Measurements from ENCODE around the gene GOLPH3L.
"Not testable (repeated sequence)": the region's sequence is repeated elsewhere in the genome, so short reads cannot be mapped to it uniquely, and the experiment has no call there.

GOLPH3L gene

DNA sequence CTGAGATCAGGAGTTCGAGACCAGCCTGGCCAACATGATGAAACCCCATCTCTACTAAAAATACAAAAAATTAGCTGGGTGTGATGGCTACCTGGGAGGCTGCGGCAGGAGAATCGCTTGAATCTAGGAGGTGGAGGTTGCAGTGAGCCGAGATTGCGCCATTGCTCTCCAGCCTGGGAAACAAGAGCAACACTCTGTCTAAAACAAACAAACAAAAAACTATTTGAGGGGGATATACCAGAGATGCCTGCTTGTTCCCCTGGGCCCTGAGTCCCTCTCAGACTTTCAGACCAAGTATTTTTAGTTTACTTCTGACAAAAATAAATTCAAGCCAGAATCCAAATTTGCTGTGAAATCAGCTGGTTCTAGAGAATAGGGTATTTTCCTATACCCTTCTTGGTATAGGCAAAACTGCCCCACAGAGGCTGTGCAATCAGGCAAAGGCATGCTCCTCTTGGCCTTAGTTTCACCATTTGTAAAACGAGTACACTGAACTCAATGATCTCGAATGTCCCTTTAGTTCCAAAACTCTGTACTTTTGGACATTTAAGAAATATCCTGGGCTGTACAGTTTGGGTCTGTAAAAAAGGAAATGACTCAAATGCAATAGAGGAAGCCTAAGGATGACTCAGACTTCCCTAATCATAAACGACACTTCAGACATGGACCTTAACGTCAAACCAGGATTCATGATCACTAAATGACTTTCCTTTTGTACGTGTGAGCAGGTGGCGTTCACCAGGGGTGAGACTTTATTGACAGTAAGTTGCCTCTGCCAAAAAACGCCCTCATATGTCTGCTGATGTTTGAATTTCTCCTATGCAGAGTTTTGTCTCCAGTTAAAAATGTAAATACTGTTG lies 83.7 kb downstream of the GOLPH3L start:
- peak; percentile 15 to 94 for DNase-seq

DNA sequence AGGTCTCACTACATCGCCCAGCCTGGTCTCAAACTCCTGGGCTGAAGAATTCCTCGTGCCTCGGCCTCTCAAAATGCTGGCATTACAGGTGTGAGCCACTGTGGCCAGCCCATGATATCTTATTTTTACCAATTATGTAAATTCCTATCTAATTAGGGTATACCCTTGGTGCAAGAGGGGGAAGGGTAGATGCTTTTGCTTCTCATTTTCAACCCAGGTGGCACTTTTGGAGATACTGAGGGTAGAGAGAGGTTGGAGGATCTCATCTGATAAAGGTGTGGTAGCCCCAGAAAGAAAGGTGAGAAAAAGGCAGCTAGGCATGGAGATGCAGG lies 85.0 kb downstream of the GOLPH3L start:
- DNase-seq: no peak

DNA sequence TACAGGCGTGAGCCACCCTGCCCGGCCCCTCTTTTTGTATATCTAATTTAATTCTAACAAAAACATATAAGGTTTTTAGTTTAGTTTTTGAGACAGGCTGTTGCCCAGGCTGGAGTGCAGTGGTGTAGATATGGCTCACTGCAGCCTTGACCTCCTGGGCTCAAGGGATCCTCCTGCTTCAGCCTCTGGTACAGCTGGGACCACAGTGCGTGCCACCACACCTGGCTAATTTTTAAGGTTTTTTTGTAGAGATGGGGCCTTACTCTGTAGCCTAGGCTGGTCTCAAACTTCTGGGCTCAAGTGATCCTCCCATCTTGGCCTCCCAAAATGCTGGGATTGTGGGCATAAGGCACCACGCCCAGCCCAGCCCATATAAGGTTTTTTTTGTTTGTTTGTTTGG lies 86.4 kb downstream of the GOLPH3L start:
- no peak for DNase-seq

DNA sequence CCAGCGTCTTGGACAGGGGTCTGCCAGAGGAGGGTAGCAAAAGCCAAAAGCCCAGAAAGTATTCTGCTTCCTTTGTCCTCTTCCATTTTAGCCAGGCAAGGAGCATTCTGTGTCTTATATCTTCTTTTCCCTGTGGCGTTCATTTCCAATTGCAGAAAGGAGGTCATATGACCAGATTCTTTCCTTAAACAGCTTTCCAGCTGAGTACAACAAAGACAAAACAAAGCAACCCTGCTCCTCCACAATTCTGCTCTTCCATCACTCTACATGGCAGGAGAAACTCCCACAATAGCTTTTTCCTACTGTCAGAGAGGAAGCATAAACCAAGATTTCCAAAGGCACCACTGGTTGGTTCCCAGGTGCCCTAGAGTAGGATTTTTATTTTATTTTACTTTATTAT lies 87.2 kb downstream of the GOLPH3L start:
- no peak for DNase-seq

DNA sequence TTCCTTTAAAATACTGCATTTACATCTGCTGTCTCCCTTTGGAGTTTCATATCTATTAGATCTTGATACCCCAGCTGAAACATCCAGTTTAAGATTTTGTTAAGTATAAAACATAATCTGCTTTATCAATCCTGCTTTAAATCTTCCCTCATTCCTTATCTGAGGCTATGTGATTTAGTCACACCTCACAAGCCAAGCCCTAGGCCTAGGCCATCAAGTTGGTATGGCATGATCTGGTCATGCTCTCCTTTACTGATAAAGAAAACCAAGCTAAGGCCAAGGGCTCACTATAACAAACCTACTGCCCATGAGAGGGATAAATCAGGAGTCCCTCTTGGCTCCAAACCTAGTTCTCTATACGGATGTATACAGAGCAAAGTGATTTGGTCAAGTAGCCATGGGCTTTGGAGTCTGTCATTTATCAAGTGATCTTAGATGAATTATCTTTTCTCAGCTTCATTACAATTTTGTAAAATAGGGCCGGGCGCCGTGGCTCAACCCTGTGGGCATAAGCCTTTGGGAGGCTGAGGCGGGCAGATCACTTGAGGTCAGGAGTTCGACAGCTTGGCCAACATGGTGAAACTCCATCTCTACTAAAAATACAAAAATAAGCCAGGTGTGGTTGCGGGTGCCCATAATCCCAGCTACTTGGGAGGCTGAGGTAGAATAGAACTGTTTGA lies 90.4 kb downstream of the GOLPH3L start:
- no peak for DNase-seq

DNA sequence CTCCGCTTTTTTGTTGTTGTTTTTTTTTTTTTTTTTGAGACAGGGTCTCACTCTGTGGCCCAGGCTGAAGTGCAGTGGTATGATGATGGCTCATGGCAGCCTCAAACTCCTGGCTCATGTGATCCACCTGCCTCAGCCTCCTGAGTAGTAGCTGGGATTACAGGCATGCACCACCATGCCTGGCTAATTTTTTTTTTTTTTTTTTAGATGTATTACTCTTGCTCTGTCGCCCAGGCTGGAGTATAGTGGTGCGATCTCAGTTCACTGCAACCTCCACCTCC lies 91.6 kb downstream of the GOLPH3L start:
- DNase-seq: not testable (repeated sequence)

DNA sequence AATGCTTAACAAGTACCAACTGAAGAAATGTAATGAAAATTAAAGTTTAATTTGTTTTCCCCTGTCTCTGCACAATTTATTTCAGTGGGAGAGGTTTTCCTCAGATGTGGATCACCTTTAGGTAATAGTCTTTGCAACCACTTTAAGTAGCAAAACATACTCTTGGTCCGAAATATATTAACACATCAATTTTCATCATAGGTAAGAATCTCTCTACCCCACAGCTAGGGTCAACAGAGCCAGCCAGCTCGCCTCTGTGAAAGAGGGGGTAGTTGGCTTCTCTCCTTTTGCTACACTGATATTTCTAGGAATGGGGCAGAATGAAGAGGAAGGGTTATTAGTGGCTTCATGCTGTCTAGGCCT lies 92.7 kb downstream of the GOLPH3L start:
- DNase-seq: no peak

DNA sequence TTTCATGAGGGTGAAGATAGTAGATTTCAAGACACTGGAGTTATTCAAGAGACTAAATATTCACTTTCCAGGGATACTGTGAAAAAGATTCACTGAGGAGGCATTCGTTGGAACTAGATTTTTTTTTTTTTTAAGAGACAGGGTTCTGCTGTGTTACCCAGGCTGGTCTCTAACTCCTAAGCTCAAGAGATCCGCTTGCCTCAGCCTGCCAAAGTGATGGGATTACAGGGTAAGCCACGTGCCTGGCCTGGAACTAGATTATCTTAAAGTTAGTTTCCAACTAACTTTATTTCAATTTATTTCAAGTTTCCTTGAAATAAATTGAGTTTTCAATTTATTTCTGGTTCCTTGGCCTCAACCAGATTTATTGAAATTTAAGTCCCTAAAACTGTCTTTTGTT lies 93.2 kb downstream of the GOLPH3L start:
- no peak for DNase-seq

DNA sequence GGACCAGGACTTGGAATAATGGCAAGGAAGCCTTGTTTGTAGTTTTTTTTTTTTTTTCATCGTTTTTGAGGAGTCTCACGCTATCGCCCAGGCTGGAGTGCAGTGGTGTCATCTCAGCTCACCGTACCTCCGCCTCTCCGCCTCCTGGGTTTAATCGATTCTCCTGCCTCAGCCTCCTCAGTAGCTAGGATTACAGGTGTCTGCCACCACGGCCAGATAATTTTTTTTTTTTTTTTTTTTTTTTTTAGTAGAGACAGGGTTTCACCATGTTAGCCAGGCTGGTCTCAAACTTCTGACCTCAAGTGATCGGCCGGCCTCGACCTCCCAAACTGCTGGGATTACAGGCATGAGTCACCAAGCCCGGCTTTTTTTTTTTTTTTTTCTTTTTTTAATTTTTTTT lies 94.6 kb downstream of the GOLPH3L start:
- not testable (repeated sequence) for DNase-seq

DNA sequence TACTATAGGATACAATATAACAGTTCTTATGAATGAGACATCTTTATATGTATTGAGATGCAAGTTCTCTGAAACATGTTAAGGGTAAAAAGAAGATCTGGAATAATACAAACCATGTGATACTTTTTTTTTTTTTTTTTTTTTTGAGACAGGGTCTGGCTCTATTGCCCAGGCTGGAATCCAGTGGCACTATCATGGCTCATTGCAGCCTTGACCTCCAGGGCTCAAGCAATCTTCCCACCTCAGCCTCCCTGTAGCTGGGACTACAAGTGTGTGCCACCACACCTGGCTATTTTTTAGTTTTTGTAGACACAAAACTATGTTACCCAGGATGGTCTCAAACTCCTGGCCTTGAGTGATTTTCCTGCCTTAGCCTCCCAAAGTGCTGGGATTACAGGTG lies 95.4 kb downstream of the GOLPH3L start:
- DNase-seq: no peak

DNA sequence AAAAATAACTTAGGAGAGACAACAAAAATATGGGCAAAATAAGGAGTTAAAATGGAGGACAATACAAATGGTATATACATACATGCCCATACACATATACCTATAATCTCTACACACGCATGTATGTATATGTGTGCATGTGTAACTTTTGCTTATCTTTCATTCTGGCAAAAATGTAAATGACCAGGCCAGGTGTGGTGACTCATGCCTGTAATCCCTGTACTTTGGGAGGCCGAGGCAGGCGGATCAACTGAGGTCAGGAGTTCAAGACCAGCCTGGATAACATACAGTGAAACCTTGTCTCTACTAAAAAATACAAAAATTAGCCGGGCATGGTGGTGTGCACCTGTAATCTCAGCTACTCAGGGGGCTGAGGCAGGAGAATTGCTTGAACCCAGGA lies 98.6 kb downstream of the GOLPH3L start:
- DNase-seq: not testable (repeated sequence)

DNA sequence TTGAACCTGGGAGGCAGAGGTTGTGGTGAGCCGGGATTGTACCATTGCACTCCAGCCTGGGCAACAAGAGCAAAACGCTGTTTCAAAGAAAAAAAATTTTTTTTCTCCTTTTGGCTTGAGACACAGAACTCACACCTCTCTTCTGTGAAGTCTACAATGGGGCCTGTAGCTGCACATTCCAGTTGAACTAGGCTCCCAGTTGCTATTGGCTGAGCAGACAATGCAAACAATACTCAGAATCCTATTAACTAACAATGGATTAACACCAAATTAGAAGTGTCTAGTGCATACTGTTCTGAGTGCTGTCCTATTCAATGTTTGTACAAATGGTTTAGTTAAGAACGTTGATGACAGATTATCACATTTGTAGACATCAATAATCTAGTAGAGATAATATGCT lies 100.0 kb downstream of the GOLPH3L start:
- no peak for DNase-seq
